Spleen (tissue), 11 donors: ENCODE data around the gene IQCB1. TPM values are rescaled to one million over a fixed set of nuclear protein-coding genes. Genes with fewer than 3 reads are reported as not detected.

Source experiments
- DNase-seq: peaks from one replicate; pipeline ENCODE4 v3.0.0-alpha.2; 2020
- H3K27ac ChIP-seq, 8 donors: fragments of 200-600 bp; sonication (generic) in 7 of 8; 1 replicate in 4 of 8; 2 replicates in 4 of 8; pipeline versions ENCODE4 v1.5.0 to v1.8.0; 2016 to 2021; ENCODE audit warnings: inconsistent platforms in 4 of 8, mild to moderate bottlenecking in 4 of 8, moderate library complexity in 1 of 8
- H3K27me3 ChIP-seq, 7 donors: fragments of 200-600 bp; sonication (generic) in 6 of 7; replicated peaks in 1 of 7; 1 replicate in 4 of 7; 2 replicates in 3 of 7; pipeline versions ENCODE4 v1.5.0 to v1.8.0; 2016 to 2021; ENCODE audit warnings: inconsistent platforms in 3 of 7, mild to moderate bottlenecking in 1 of 7
- H3K36me3 ChIP-seq, 6 donors: fragments of 200-600 bp; sonication (generic) in 5 of 6; 1 replicate in 4 of 6; 2 replicates in 2 of 6; pipeline versions ENCODE4 v1.5.0 to v1.8.0; 2016 to 2021; ENCODE audit warnings: inconsistent platforms in 2 of 6
- H3K4me1 ChIP-seq, 6 donors: fragments of 200-600 bp; sonication (generic) in 5 of 6; 1 replicate in 3 of 6; 2 replicates in 3 of 6; pipeline versions ENCODE4 v1.5.0 to v1.8.0; 2016 to 2021; ENCODE audit warnings: inconsistent platforms in 3 of 6
- H3K4me3 ChIP-seq, 8 donors: fragments of 200-600 bp; sonication (generic) in 7 of 8; 1 replicate in 4 of 8; 2 replicates in 4 of 8; pipeline versions ENCODE4 v1.5.0 to v1.8.0; 2016 to 2021; ENCODE audit warnings: inconsistent platforms in 4 of 8, mild to moderate bottlenecking in 4 of 8, moderate library complexity in 2 of 8
- H3K9me3 ChIP-seq, 8 donors: fragments of 200-600 bp; sonication (generic) in 7 of 8; 1 replicate in 4 of 8; 2 replicates in 4 of 8; pipeline versions ENCODE4 v1.5.0 to v1.8.0; 2016 to 2021; ENCODE audit warnings: inconsistent platforms in 4 of 8
- CTCF ChIP-seq, 11 experiments: fragments of 200-600 bp in 7 of 11; fragments of 450-650 bp in 4 of 11; sonication (generic) in 4 of 11; IDR thresholded peaks in 8 of 11; conservative IDR thresholded peaks in 3 of 11; 1 replicate in 7 of 11; 2 replicates in 4 of 11; pipeline versions ENCODE4 v1.4.0 to v1.8.0; 2016 to 2021; ENCODE audit warnings: antibody characterized with exemption in 11 of 11, inconsistent platforms in 4 of 11, mild to moderate bottlenecking in 1 of 11
- POLR2A ChIP-seq, 3 donors: fragments of 450-650 bp; IDR thresholded peaks; one replicate each; pipeline ENCODE4 v1.5.1; 2017; ENCODE audit warnings: antibody characterized with exemption in 3 of 3, mild to moderate bottlenecking in 1 of 3
- POLR2AphosphoS5 ChIP-seq, 3 donors: sonication (generic); formaldehyde crosslinking; IDR thresholded peaks; one replicate each; pipeline ENCODE4 v1.5.1; 2017; ENCODE audit warnings: antibody characterized with exemption in 3 of 3
- WGBS, 5 donors: extraction: QIAGEN DNeasy Blood & Tissue Kit in 3 of 5; methylation state at CpG; one replicate each; pipeline versions ENCODE4 v1.1.5 to v1.1.7; 2013 to 2018; 5-methylcytosine and 5-hydroxymethylcytosine counted together
- intact Hi-C: fragments of 100-400 bp; cut with DNase I; formaldehyde crosslinking; loops from one replicate; pipeline ENCODE4 v1.15.0; 2023; ENCODE audit warnings: low total_unique reads
- polyA plus RNA-seq, 3 donors: library from polyadenylated mRNA; stranded (reverse); fragments of 200-250 nt; gene quantifications; one replicate each; pipeline ENCODE4 v1.2.1, GENCODE V29; 2013
- total RNA-seq, 7 donors: library from RNA; depleted of rRNA in 3 of 7; stranded (reverse); fragments of >200 nt in 3 of 7; fragmentation: NEBNext Ultra II Directional in 4 of 7; extraction: Animal tissue kit (Norgen Biotek cat#: 25700) in 4 of 7; gene quantifications; one replicate each; pipeline versions ENCODE4 v1.1.0 to v1.2.1, GENCODE V29; 2016 to 2021
- donor health status: healthy with polysubstance abuse.
- donor health status: DM: no; HTN: no; CAD: no; lungs with moderate emphysema.
- donor health status: DM: no; HTN: no; CAD: no.
- donor health status: Bipolar disorder and iron deficiency.
- donor health status: healthy.
- donor health status: DM: no; HTN: no; CAD: no.
- donor health status: DM: yes; HTN: yes; CAD: no.

Gene IQCB1
- total and polyA plus RNA-seq, 10 donors = 14.9 to 39.1 (median 26.5) TPM

- intact Hi-C loops = no loop called here
- no peaks in the 10 kb centered on the region for H3K4me1 ChIP-seq
- H3K27me3 ChIP-seq = no peaks in the 10 kb centered on the region
- peaks cover 0 to 70% (median 19%) of the 10 kb centered on the region in 6 donors for H3K36me3 ChIP-seq
- peaks cover 0 to 8% (median 0%) of the 10 kb centered on the region in 8 donors for H3K9me3 ChIP-seq
- no peak for DNase-seq
- WGBS, 5 donors = 62 to 73% (median 65%) methylated on average over 5 of the region's 5 CpGs
- TF ChIP-seq CTCF (IDR thresholded peaks at IDR 0.05 in 8 of 11, conservative IDR thresholded peaks at IDR 0.05 in 3 of 11) = peak in 3 of 11 experiments; percentile 12 to 28 (median 22)
- TF ChIP-seq POLR2AphosphoS5 (IDR thresholded peaks at IDR 0.05) = no peak
- no peak for TF ChIP-seq POLR2A (IDR thresholded peaks at IDR 0.05)
- no peak overlapping the region for H3K27ac ChIP-seq
- no peak overlapping the region for H3K4me3 ChIP-seq
These were observed 20.7 kb upstream of the IQCB1 start for GRCh38 chr3:121855555-121855954.

GRCh38 chr3:121852256-121852655 is 17.4 kb upstream of the IQCB1 start:
- Histone ChIP-seq H3K27ac (no peak overlapping the region), H3K36me3 (peaks cover 0 to 52% (median 16%) of the 10 kb centered on the region in 6 donors), H3K9me3 (no peaks in the 10 kb centered on the region), H3K4me3 (no peak overlapping the region), H3K27me3 (no peaks in the 10 kb centered on the region), H3K4me1 (no peaks in the 10 kb centered on the region)
- no peak for TF ChIP-seq CTCF (IDR thresholded peaks at IDR 0.05 in 8 of 11, conservative IDR thresholded peaks at IDR 0.05 in 3 of 11)
- no peak for TF ChIP-seq POLR2AphosphoS5 (IDR thresholded peaks at IDR 0.05)
- TF ChIP-seq POLR2A (IDR thresholded peaks at IDR 0.05) = no peak
- intact Hi-C loops = no loop called here
- no peak for DNase-seq
- 88 to 96% (median 89%) methylated on average over 2 of the region's 2 CpGs for WGBS, 5 donors

- no peaks in the 10 kb centered on the region for H3K9me3 ChIP-seq
- no peak for TF ChIP-seq CTCF (IDR thresholded peaks at IDR 0.05 in 8 of 11, conservative IDR thresholded peaks at IDR 0.05 in 3 of 11)
- no peak for TF ChIP-seq POLR2A (IDR thresholded peaks at IDR 0.05)
- TF ChIP-seq POLR2AphosphoS5 (IDR thresholded peaks at IDR 0.05) = no peak
- H3K27me3 ChIP-seq = no peaks in the 10 kb centered on the region
- DNase-seq = no peak
- peaks cover 0 to 27% (median 2%) of the 10 kb centered on the region in 6 donors for H3K36me3 ChIP-seq
- H3K4me3 ChIP-seq = no peak overlapping the region
- intact Hi-C loops = no loop called here
- H3K27ac ChIP-seq = no peak overlapping the region
- WGBS, 5 donors = 94 to 99% (median 95%) methylated on average over 7 of the region's 7 CpGs
- H3K4me1 ChIP-seq = peaks cover 0 to 12% (median 0%) of the 10 kb centered on the region in 6 donors
These were observed 10.0 kb upstream of the IQCB1 start for GRCh38 chr3:121844892-121845291.

DNA sequence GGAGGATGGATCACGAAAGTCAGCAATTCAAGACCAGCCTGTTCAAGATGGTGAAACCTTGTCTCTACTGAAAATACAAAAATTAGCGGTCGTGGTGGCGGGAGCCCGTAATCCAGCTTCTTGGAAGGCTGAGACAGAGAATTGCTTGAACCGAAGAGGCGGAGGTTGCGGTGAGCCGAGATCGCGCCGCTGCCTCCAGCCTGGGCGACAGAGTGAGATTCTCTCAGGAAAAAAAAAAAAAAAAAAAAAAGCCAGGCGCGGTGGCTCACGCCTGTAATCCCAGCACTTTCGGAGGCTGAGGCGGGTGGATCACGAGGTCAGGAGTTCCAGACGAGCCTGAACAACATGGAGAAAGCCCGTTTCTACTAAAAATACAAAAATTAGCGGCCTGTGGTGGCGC is 5.1 kb upstream of the IQCB1 start:
- no peak overlapping the region for H3K4me3 ChIP-seq
- intact Hi-C loops = no loop called here
- H3K27ac ChIP-seq = no peak overlapping the region
- H3K9me3 ChIP-seq = no peaks in the 10 kb centered on the region
- no peak for DNase-seq
- TF ChIP-seq POLR2AphosphoS5 (IDR thresholded peaks at IDR 0.05) (no peak), CTCF (IDR thresholded peaks at IDR 0.05 in 8 of 11, conservative IDR thresholded peaks at IDR 0.05 in 3 of 11) (no peak), POLR2A (IDR thresholded peaks at IDR 0.05) (no peak)
- H3K36me3 ChIP-seq = peaks cover 0 to 7% (median 1%) of the 10 kb centered on the region in 6 donors
- WGBS, 5 donors = 95 to 99% (median 97%) methylated on average over 20 to 23 of the region's 23 CpGs
- no peaks in the 10 kb centered on the region for H3K27me3 ChIP-seq
- peaks cover 0 to 48% (median 21%) of the 10 kb centered on the region in 6 donors for H3K4me1 ChIP-seq
